Measurements from ENCODE around the gene FTO. TPM values are rescaled to one million over a fixed set of nuclear protein-coding genes. Genes with fewer than 3 reads are reported as not detected.

FTO gene
- total RNA-seq, 1 donor: 45.2 TPM

- Histone ChIP-seq H3K27me3 (ENCODE audit: insufficient read depth, low read length) (no peaks in the 10 kb centered on the region), H3K9me3 (ENCODE audit: low read depth, low read length) (no peaks in the 10 kb centered on the region), H3K4me3 (ENCODE audit: low read length) (no peak overlapping the region)
These were observed 201.1 kb downstream of the FTO start for GRCh38 chr16:53905028-53905427.

GRCh38 chr16:53908731-53909130, 204.8 kb downstream of the FTO start:
- H3K27me3 ChIP-seq (ENCODE audit: insufficient read depth, low read length): no peaks in the 10 kb centered on the region
- no peaks in the 10 kb centered on the region for H3K9me3 ChIP-seq (ENCODE audit: low read depth, low read length)
- H3K4me1 ChIP-seq (ENCODE audit: insufficient read depth, low read length): peaks cover 24% of the 10 kb centered on the region
- no peak overlapping the region for H3K4me3 ChIP-seq (ENCODE audit: low read length)

More at GRCh38 chr16:53905028-53905427, 201.1 kb downstream of the FTO start:
- H3K4me1 ChIP-seq (ENCODE audit: insufficient read depth, low read length): no peaks in the 10 kb centered on the region

DNA sequence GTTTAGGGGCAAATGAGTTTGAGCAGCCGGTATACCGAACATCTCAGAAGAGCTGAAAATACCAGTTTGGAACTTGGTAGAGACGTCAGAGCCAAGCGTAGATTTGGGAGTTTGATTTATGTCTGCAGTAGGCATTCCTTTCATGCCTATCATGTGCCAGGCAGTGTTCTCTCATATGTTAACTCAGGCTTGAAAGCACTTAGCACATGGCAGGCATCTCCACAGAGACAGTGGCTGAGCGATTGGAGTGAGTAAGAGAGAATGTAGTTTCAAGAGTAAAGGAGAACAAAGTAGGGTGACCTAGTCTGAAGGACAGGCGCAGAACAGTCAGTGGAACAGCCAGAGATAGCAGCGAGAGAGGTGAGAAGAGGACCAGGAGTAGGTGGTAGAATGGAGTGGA, 207.0 kb downstream of the FTO start:
- H3K4me1 ChIP-seq (ENCODE audit: insufficient read depth, low read length): peaks cover 31% of the 10 kb centered on the region

GRCh38 chr16:53911513-53911912, 207.6 kb downstream of the FTO start:
- Histone ChIP-seq H3K4me3 (ENCODE audit: low read length) (no peak overlapping the region), H3K9me3 (ENCODE audit: low read depth, low read length) (no peaks in the 10 kb centered on the region), H3K27me3 (ENCODE audit: insufficient read depth, low read length) (no peaks in the 10 kb centered on the region), H3K4me1 (ENCODE audit: insufficient read depth, low read length) (peaks cover 31% of the 10 kb centered on the region)

More for the DNA sequence above, 207.0 kb downstream of the FTO start:
- no peaks in the 10 kb centered on the region for H3K9me3 ChIP-seq (ENCODE audit: low read depth, low read length)
- H3K4me3 ChIP-seq (ENCODE audit: low read length): no peak overlapping the region
- no peaks in the 10 kb centered on the region for H3K27me3 ChIP-seq (ENCODE audit: insufficient read depth, low read length)

- Histone ChIP-seq H3K9me3 (ENCODE audit: low read depth, low read length) (no peaks in the 10 kb centered on the region), H3K4me3 (ENCODE audit: low read length) (no peak overlapping the region), H3K27me3 (ENCODE audit: insufficient read depth, low read length) (no peaks in the 10 kb centered on the region), H3K4me1 (ENCODE audit: insufficient read depth, low read length) (peaks cover 31% of the 10 kb centered on the region)
These were observed 208.2 kb downstream of the FTO start for GRCh38 chr16:53912155-53912554.

DNA sequence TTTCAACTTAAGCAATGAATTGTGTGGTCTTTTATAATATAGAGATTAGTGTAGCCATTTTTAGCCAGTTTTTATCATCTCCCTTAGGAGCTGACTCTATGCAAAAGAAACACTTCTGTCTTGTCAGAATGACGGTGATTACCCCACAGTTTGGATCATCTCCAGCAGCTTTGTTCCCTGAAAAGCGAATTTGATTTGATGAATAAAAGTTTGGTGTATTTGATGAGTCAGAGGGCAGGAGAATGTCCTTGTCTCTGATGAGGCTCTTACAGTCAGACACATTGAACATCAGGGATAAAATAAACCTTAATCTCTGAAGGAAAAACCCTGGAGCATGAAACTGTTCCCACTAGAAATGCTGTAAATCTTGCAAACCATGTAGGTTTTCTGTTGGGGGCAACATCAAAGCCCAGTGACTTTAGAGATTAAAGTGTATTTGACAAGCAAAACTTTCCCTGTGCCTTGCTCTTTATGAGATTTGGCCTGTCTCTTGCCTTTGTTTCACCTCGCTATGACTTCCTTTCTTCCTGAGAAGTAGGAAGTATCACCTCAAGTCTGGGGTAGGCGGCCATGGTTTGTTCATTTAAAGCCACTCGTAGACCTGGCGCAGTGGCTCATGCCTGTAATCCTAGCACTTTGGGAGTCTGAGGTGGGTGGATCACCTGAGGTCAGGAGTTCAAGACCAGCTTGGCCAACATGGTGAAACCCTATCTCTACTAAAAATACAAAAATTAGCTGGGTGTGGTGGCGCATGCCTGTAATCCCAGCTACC, 209.3 kb downstream of the FTO start:
- Histone ChIP-seq H3K4me1 (ENCODE audit: insufficient read depth, low read length) (peaks cover 31% of the 10 kb centered on the region), H3K4me3 (ENCODE audit: low read length) (no peak overlapping the region), H3K27me3 (ENCODE audit: insufficient read depth, low read length) (no peaks in the 10 kb centered on the region), H3K9me3 (ENCODE audit: low read depth, low read length) (no peaks in the 10 kb centered on the region)

- Histone ChIP-seq H3K9me3 (ENCODE audit: low read depth, low read length) (no peaks in the 10 kb centered on the region), H3K4me3 (ENCODE audit: low read length) (no peak overlapping the region), H3K4me1 (ENCODE audit: insufficient read depth, low read length) (peaks cover 31% of the 10 kb centered on the region), H3K27me3 (ENCODE audit: insufficient read depth, low read length) (no peaks in the 10 kb centered on the region)
These were observed 210.0 kb downstream of the FTO start for GRCh38 chr16:53913920-53914319.

DNA sequence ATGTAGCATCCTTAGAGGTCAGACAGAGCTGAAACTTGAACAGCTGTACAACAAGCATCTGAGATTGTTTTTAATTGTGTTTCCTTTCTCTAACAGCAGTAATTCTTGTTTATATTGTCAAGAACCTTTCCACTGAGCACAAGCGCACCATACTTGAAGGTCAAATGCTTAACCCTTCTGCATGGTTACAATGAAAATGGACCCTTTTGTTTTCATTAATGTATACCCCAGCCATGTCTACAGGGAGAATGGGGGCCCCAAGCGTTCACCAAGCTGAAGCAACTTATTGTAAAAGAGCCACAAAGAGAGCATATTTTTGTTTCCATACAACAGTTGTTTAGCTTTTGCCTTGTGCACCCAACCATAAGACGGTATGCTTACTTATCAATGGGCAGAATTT, 210.8 kb downstream of the FTO start:
- Histone ChIP-seq H3K4me3 (ENCODE audit: low read length) (no peak overlapping the region), H3K4me1 (ENCODE audit: insufficient read depth, low read length) (peaks cover 31% of the 10 kb centered on the region), H3K9me3 (ENCODE audit: low read depth, low read length) (no peaks in the 10 kb centered on the region), H3K27me3 (ENCODE audit: insufficient read depth, low read length) (no peaks in the 10 kb centered on the region)

DNA sequence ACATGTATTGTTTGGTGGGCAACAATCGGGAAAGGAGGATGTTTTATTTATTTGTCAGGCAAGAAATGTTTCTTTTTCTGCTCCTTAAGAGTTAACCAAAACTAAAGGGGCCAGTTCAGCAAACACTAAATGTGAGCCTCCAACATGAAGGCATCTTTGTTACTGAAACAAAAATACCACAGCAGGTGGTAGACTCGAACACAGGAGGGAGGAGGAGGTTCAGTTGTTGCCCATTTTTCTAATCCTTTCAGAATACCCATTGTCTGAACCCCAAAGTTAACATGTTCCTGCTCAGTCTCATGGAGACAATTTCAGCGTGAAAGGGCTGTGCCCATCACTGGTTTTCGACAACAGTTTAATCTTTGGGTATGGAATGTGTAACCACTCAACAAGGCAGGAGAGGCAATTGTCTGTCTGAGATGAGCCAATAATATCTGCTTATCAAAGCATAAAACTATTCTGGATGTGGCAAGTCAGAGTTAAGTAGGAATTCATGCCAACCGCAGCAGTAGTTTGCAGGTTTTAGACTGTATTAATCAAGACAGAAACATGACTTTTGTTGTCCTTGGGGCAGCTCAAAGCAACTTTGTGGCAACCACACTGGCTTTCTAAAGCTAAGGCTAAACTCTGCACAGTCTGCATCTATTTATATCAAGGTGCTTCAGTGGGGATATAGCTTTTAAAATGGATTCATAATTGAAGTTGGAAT, 211.7 kb downstream of the FTO start:
- H3K27me3 ChIP-seq (ENCODE audit: insufficient read depth, low read length): no peaks in the 10 kb centered on the region
- no peak overlapping the region for H3K4me3 ChIP-seq (ENCODE audit: low read length)
- H3K4me1 ChIP-seq (ENCODE audit: insufficient read depth, low read length): peaks cover 31% of the 10 kb centered on the region
- H3K9me3 ChIP-seq (ENCODE audit: low read depth, low read length): no peaks in the 10 kb centered on the region

DNA sequence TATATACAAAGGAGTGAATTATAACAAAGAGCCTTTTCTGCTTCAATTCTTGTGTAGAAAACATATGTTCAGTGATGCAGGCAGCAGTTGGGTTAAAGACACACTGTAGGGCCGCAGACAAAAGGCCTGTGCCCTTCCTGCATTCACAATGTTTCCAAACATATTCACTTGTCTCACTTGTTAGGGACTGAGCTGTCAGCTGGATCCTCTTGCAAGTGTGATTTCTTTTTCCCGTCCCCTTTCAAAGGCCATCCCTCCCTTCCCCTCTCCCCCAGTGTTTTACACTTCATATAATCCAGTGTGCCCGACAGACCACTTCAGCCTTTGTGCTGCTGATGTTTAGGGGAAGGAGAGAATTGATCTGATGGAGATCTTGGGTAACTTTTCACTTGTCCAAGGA, 217.0 kb downstream of the FTO start:
- H3K4me1 ChIP-seq (ENCODE audit: insufficient read depth, low read length): peaks cover 4% of the 10 kb centered on the region
- no peaks in the 10 kb centered on the region for H3K27me3 ChIP-seq (ENCODE audit: insufficient read depth, low read length)
- no peak overlapping the region for H3K4me3 ChIP-seq (ENCODE audit: low read length)
- H3K9me3 ChIP-seq (ENCODE audit: low read depth, low read length): no peaks in the 10 kb centered on the region

DNA sequence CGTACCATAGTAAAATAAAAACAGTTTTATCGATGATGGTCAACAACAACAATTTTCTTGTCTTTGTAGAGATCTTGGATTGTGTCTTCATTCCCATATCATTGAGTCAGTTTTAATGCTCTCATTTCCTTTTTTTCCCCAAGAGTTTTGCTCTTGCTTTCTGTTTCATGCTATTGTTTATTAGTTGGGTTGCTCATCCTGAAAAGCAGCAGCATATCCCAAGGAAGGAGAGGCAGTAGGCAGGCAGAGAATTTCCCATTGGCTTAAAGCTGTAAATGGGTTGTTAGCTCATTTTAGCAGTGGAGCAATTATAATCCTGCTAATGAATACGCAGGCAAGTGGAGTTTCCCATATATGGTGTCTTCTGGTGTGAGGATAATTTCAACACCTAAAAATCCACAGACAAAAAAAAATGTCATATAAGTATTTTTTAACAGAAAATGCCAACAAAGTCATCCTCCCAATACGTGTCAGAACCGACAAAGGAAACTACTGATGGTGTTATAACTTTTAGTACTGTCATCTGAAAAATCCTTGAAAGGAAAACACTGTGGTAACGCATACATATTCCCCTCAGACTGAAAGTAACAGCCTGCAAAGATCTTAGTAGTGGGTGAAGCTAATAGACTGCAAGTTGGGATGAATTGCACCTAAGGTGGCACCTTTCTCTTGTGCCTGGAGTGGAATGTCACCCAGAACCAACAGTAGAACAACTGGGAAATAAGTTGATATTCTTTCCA, 218.3 kb downstream of the FTO start:
- Histone ChIP-seq H3K4me1 (ENCODE audit: insufficient read depth, low read length) (peaks cover 4% of the 10 kb centered on the region), H3K4me3 (ENCODE audit: low read length) (no peak overlapping the region), H3K9me3 (ENCODE audit: low read depth, low read length) (no peaks in the 10 kb centered on the region), H3K27me3 (ENCODE audit: insufficient read depth, low read length) (no peaks in the 10 kb centered on the region)

DNA sequence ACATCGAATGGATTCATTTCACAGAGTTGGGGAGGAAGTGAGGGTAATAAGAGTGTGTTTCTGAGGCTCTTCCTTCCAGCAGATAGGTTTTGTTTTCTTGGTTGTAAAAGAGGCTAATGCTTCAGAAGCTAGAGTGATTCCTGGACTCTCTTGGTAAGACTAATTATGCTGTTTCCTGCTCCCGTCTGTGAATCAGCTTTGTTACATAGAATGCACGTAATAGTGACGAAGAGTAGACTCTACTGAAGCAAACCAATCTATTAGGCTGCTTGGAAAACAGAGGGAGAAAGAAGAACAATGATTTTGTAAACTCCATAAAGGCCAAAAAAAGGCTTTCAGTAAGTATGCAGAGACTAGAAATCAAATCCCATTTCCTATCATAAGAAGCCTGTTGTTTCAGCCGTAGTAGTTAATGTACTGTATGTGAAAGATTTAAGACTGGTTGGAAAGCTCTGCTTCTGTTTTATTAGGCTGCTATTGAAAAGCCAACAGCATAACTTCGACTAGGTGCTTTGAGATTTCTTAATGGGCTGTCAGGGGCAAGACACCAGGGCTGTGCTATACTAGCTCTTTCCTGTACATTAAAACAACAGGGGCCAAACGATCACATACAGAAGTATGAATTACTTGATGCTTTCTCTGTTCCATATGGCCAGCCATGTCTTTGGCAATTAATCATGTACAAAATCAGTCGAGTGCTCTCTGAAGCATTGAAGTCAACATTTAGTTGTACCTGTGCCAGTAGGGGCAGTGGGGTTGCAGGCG, 219.0 kb downstream of the FTO start:
- peaks cover 4% of the 10 kb centered on the region for H3K4me1 ChIP-seq (ENCODE audit: insufficient read depth, low read length)
- H3K4me3 ChIP-seq (ENCODE audit: low read length): no peak overlapping the region
- H3K27me3 ChIP-seq (ENCODE audit: insufficient read depth, low read length): no peaks in the 10 kb centered on the region
- H3K9me3 ChIP-seq (ENCODE audit: low read depth, low read length): no peaks in the 10 kb centered on the region

DNA sequence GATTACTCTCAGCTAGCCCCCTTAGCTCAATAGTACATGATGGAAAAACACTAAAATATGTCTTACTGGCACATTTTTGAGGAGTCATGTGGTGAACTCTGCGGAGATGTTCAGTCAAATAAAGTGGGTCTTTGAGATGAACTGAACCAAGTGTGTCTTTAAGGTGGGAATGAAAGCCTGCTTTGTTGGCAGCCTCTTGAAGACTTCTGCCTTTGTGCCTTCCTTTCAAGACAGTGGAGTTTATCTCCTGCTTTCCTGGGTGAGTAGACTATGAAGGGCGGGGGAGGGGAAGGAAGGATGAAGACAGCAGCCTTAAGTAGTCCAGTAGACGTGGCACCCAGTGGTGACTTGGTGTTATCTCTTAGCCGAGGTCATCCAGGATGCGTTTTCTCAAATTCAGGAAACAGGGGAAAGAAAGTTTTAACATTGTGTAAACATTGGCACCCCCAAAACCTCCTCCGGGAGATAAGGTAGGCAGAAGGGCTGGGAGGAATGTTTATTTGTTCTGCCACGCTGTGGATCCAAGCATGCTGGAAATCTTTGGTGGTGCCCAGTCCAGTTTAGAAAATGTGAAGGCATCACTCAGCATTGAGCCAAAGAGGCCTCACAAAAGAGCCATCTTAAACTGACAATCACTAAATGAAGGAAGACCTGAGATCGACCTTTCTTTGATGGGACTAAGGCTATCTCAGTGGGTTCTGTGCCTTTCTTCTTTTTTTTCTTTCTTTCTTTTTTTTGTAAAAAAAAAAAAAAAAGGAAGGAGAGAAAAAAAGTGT, 220.6 kb downstream of the FTO start:
- H3K4me1 ChIP-seq (ENCODE audit: insufficient read depth, low read length): peaks cover 4% of the 10 kb centered on the region
- H3K27me3 ChIP-seq (ENCODE audit: insufficient read depth, low read length): no peaks in the 10 kb centered on the region
- H3K9me3 ChIP-seq (ENCODE audit: low read depth, low read length): no peaks in the 10 kb centered on the region
- H3K4me3 ChIP-seq (ENCODE audit: low read length): no peak overlapping the region

- Histone ChIP-seq H3K27me3 (ENCODE audit: insufficient read depth, low read length) (no peaks in the 10 kb centered on the region), H3K9me3 (ENCODE audit: low read depth, low read length) (no peaks in the 10 kb centered on the region), H3K4me3 (ENCODE audit: low read length) (no peak overlapping the region), H3K4me1 (ENCODE audit: insufficient read depth, low read length) (peaks cover 4% of the 10 kb centered on the region)
These were observed 221.1 kb downstream of the FTO start for GRCh38 chr16:53925107-53925410.
